ENCODE measurements around the gene PCP2.

The PCP2 gene

DNA sequence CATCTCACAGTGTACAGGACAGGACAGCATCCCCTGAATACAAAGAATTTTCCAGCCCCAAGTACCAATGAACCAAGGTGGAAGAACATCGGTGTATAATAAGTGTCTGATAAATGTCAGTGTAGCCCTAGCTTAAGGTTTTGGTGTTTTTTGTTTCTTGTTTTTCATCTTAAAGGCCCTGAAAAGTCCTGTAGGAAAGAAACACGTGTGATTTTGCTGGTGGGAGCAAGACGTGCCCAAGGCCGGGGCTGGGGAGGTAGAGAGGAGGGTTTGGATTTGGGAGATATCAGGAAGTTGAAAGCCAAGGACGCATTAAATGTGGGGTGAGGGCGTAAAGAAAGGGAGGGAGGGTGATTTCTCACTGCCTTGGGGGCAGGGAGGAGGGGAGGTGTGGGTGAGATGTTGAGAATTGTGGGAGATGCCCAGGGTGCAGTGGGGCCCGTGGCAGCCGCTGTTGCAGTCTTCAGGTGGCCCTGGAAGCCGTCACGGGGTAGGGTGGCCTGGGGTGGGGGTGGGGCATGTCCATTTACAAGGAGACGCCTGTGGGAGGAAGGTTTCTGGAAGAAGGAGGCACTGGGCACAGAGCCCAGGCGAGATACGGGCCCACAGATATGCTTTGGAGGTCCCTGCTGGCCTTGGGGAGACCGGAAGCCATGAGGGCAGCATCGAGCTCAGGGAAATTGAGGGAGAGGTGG, 31.1 kb downstream of the PCP2 start:
- no peaks in the 10 kb centered on the region for H3K4me1 ChIP-seq (ENCODE audit: insufficient read depth, low read length)
- H2AFZ ChIP-seq (ENCODE audit: low read depth, low read length), result no peak overlapping the region

GRCh38 chr19:7600721-7601120, 32.8 kb downstream of the PCP2 start:
- Histone ChIP-seq H3K27me3 (ENCODE audit: insufficient read depth, low read length) (no peaks in the 10 kb centered on the region), H3K9me3 (ENCODE audit: low read length) (no peaks in the 10 kb centered on the region), H3K36me3 (ENCODE audit: insufficient read depth, low read length) (no peaks in the 10 kb centered on the region), H2AFZ (ENCODE audit: low read depth, low read length) (no peak overlapping the region), H3K4me1 (ENCODE audit: insufficient read depth, low read length) (peaks cover 3% of the 10 kb centered on the region), H3K4me3 (ENCODE audit: low read length) (no peak overlapping the region)

More for the DNA sequence above, 31.1 kb downstream of the PCP2 start:
- no peaks in the 10 kb centered on the region for H3K27me3 ChIP-seq (ENCODE audit: insufficient read depth, low read length)
- H3K9me3 ChIP-seq (ENCODE audit: low read length), result no peaks in the 10 kb centered on the region
- no peak overlapping the region for H3K4me3 ChIP-seq (ENCODE audit: low read length)
- H3K36me3 ChIP-seq (ENCODE audit: insufficient read depth, low read length), result no peaks in the 10 kb centered on the region

DNA sequence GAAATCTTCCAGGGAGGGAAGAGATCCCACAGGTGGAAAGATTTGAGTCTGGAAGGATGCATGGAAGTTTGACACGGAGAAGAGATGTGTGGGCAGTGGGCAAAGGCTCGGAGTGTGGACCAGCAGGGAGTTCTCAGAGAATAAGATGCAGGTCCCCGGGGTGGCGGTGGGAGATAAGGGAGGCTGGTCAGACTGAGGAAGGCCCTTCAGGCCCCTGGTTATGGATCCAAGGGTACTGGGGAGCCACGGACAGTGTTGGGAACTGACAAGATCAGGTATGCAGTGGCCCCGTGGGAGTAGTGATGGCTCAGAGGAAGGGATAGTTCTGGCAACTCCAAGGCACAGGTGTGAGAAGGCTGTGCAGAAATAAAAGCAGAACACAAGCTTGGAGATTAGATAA, 35.3 kb downstream of the PCP2 start:
- Histone ChIP-seq H2AFZ (ENCODE audit: low read depth, low read length) (no peak overlapping the region), H3K27me3 (ENCODE audit: insufficient read depth, low read length) (no peaks in the 10 kb centered on the region), H3K9me3 (ENCODE audit: low read length) (no peaks in the 10 kb centered on the region), H3K4me1 (ENCODE audit: insufficient read depth, low read length) (peaks cover 3% of the 10 kb centered on the region), H3K36me3 (ENCODE audit: insufficient read depth, low read length) (no peaks in the 10 kb centered on the region), H3K4me3 (ENCODE audit: low read length) (no peak overlapping the region)

DNA sequence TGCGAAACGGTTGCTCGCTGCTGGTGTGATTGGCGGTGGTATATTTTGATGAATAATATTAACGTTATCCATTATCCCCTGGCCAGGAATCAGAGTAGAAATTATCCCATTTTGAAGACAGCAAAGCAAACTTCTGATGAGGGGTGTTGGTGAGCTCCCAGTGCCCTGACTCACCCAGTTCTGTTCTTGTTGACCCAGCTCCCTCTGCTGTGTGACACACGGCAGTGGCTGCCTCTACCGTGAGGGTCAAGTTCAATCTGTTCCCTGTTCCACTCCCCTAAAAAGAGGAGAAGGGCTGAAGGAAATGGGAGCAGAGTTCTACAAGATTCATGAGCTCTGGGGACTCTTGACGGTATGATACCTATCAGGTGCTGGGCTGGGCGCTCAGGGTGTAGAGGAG, 35.8 kb downstream of the PCP2 start:
- H3K27me3 ChIP-seq (ENCODE audit: insufficient read depth, low read length), result no peaks in the 10 kb centered on the region
- no peaks in the 10 kb centered on the region for H3K9me3 ChIP-seq (ENCODE audit: low read length)
- peaks cover 3% of the 10 kb centered on the region for H3K4me1 ChIP-seq (ENCODE audit: insufficient read depth, low read length)
- no peak overlapping the region for H3K4me3 ChIP-seq (ENCODE audit: low read length)
- H3K36me3 ChIP-seq (ENCODE audit: insufficient read depth, low read length), result no peaks in the 10 kb centered on the region
- no peak overlapping the region for H2AFZ ChIP-seq (ENCODE audit: low read depth, low read length)

GRCh38 chr19:7596211-7596937, 37.1 kb downstream of the PCP2 start:
- no peaks in the 10 kb centered on the region for H3K36me3 ChIP-seq (ENCODE audit: insufficient read depth, low read length)
- H3K27me3 ChIP-seq (ENCODE audit: insufficient read depth, low read length), result peaks cover 3% of the 10 kb centered on the region
- peak overlapping the region; percentile 56 for H3K4me3 ChIP-seq (ENCODE audit: low read length)
- no peaks in the 10 kb centered on the region for H3K9me3 ChIP-seq (ENCODE audit: low read length)
- no peak overlapping the region for H2AFZ ChIP-seq (ENCODE audit: low read depth, low read length)
- H3K4me1 ChIP-seq (ENCODE audit: insufficient read depth, low read length), result peaks cover 3% of the 10 kb centered on the region

- Histone ChIP-seq H3K36me3 (ENCODE audit: insufficient read depth, low read length) (no peaks in the 10 kb centered on the region), H3K27me3 (ENCODE audit: insufficient read depth, low read length) (peaks cover 3% of the 10 kb centered on the region), H3K9me3 (ENCODE audit: low read length) (no peaks in the 10 kb centered on the region), H2AFZ (ENCODE audit: low read depth, low read length) (peak within 1 kb of the TSS; percentile 84), H3K4me3 (ENCODE audit: low read length) (peak within 1 kb of the TSS; percentile 56), H3K4me1 (ENCODE audit: insufficient read depth, low read length) (peaks cover 3% of the 10 kb centered on the region)
Measured at GRCh38 chr19:7595466-7596133, 37.9 kb downstream of the PCP2 start, which contains the start of gene CAMSAP3. TSS of gene CAMSAP3 (plus strand) at chr19:7595863. CDS start at chr19:7596003, 140 bp downstream.

GRCh38 chr19:7590256-7590655, 43.3 kb downstream of the PCP2 start:
- Histone ChIP-seq H3K9me3 (ENCODE audit: low read length) (no peaks in the 10 kb centered on the region), H3K27me3 (ENCODE audit: insufficient read depth, low read length) (peaks cover 3% of the 10 kb centered on the region), H3K36me3 (ENCODE audit: insufficient read depth, low read length) (no peaks in the 10 kb centered on the region), H3K4me1 (ENCODE audit: insufficient read depth, low read length) (no peaks in the 10 kb centered on the region), H3K4me3 (ENCODE audit: low read length) (no peak overlapping the region), H2AFZ (ENCODE audit: low read depth, low read length) (no peak overlapping the region)

DNA sequence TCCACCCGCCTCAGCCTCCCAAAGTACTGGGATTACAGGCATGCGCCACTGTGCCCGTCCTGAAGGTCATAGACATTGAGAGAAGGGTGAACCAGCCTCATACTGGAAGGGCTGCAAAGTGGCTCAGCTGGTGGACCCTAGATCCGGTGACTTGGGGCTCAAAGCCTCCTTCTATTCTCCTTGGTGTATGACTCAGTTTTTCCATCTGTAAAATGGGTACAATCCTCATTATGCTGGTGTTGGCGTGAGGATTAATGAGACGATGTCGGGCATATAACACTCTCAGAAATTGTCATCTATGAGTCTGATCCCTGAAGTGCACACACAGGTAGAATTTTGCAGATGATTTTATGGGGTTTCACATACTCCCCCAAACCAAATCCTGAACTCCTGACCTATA, 43.7 kb downstream of the PCP2 start:
- no peaks in the 10 kb centered on the region for H3K36me3 ChIP-seq (ENCODE audit: insufficient read depth, low read length)
- H2AFZ ChIP-seq (ENCODE audit: low read depth, low read length), result no peak overlapping the region
- peaks cover 3% of the 10 kb centered on the region for H3K27me3 ChIP-seq (ENCODE audit: insufficient read depth, low read length)
- H3K4me3 ChIP-seq (ENCODE audit: low read length), result no peak overlapping the region
- H3K4me1 ChIP-seq (ENCODE audit: insufficient read depth, low read length), result no peaks in the 10 kb centered on the region
- H3K9me3 ChIP-seq (ENCODE audit: low read length), result no peaks in the 10 kb centered on the region

- Histone ChIP-seq H2AFZ (ENCODE audit: low read depth, low read length) (no peak overlapping the region), H3K36me3 (ENCODE audit: insufficient read depth, low read length) (no peaks in the 10 kb centered on the region), H3K27me3 (ENCODE audit: insufficient read depth, low read length) (peaks cover 7% of the 10 kb centered on the region), H3K9me3 (ENCODE audit: low read length) (no peaks in the 10 kb centered on the region), H3K4me3 (ENCODE audit: low read length) (no peak overlapping the region), H3K4me1 (ENCODE audit: insufficient read depth, low read length) (no peaks in the 10 kb centered on the region)
Measured at GRCh38 chr19:7582446-7582845, 51.1 kb downstream of the PCP2 start.

Data from neuron (in vitro differentiated cells).